ENCODE data around the gene ASB18.

- no peak for TF ChIP-seq CTCF (IDR thresholded peaks at IDR 0.05)
- no peak for TF ChIP-seq FOXK1 (CRISPR knock-in tag; IDR thresholded peaks at IDR 0.05)
- TF ChIP-seq CREB1 (CRISPR knock-in tag; IDR thresholded peaks at IDR 0.05) = no peak
- TF ChIP-seq TEAD1 (CRISPR knock-in tag; IDR thresholded peaks at IDR 0.05) = no peak
- no peak for TF ChIP-seq GABPB1 (CRISPR knock-in tag; IDR thresholded peaks at IDR 0.05)
- no peak for TF ChIP-seq PREB (CRISPR knock-in tag; IDR thresholded peaks at IDR 0.05; ENCODE audit: borderline replicate concordance)
- no peak for TF ChIP-seq RORB (CRISPR knock-in tag; IDR thresholded peaks at IDR 0.05)
- no peak for TF ChIP-seq MAX (CRISPR knock-in tag; IDR thresholded peaks at IDR 0.05)
- no peak for TF ChIP-seq ATF2 (CRISPR knock-in tag; IDR thresholded peaks at IDR 0.05; ENCODE audit: borderline replicate concordance, low read depth)
- TF ChIP-seq ZNF671 (CRISPR knock-in tag; IDR thresholded peaks at IDR 0.05) = no peak
- TF ChIP-seq USF1 (CRISPR knock-in tag; IDR thresholded peaks at IDR 0.05) = no peak
Measured at GRCh38 chr2:236223675-236224074, 40.5 kb downstream of the ASB18 start.

Measured in WTC11 (cell line).